ENCODE results near the gene HOXD8.

Gene HOXD8

DNA sequence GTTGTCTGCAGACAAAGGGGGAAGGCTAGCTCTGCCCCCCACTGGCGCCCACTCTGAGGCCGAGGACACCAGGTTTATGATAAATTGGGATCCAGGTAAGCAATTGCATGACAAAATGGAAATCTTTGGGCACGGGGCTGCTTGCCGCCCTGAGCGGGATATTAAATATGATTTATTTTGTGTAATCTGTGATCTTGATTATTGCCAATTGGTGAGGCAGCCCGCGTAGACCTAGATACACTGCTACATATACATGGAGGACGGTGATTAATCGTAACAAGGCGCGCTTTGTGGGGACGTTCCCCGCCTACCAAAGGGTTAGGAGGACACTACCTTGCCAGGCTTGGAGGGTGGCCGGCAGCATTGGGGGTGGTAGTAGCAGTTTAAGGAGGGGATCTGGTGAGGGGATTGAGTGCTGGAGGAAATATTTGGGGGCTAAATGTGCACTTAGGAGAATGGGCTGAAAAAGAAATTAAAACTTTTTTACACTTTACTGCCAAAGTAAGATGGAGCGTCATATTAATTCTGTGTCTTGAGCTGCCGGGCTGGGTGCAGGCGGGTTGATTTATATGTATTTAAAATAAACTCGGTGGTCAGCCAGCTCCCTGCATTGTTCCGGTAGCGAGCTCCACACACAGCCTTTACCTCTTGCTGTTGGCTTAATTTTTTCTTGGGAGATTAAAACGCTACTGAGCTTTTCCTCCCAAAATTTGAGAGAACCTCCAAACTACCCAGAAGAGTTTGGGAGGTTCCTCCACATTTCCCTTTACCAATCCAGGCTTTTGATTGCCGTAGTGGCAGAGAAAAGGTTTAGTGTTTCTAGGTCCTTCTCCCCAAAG lies 31.7 kb downstream of the HOXD8 start:
- no peak for DNase-seq

GRCh38 chr2:176161825-176162626 lies 32.5 kb downstream of the HOXD8 start:
- DNase-seq, result peak; percentile 78

- DNase-seq, result no peak
Observed at GRCh38 chr2:176162911-176163671, 33.6 kb downstream of the HOXD8 start.

- no peak for DNase-seq
Observed at GRCh38 chr2:176163672-176164056, 34.2 kb downstream of the HOXD8 start.

DNA sequence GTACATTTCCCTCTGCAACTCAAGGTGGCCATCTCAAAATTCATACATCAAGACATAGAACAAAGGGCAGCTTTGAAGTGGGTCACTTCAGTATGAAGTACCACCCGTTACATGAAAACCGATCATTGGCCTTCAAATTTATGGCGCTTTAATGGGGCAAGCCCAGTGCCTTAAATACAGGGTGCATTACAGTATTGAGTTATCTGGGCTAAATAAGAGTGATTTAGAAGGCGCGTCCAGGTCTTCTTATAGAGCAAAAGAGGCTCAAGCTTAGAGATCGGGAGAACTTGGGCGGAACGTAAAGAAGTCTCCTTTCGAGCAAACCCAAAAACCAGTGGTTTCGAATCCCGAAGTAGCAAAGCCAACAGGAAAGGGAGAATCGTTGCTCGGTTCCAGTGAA lies 34.7 kb downstream of the HOXD8 start:
- no peak for DNase-seq

- DNase-seq, result no peak
Observed at GRCh38 chr2:176164611-176165369, 35.3 kb downstream of the HOXD8 start.

DNA sequence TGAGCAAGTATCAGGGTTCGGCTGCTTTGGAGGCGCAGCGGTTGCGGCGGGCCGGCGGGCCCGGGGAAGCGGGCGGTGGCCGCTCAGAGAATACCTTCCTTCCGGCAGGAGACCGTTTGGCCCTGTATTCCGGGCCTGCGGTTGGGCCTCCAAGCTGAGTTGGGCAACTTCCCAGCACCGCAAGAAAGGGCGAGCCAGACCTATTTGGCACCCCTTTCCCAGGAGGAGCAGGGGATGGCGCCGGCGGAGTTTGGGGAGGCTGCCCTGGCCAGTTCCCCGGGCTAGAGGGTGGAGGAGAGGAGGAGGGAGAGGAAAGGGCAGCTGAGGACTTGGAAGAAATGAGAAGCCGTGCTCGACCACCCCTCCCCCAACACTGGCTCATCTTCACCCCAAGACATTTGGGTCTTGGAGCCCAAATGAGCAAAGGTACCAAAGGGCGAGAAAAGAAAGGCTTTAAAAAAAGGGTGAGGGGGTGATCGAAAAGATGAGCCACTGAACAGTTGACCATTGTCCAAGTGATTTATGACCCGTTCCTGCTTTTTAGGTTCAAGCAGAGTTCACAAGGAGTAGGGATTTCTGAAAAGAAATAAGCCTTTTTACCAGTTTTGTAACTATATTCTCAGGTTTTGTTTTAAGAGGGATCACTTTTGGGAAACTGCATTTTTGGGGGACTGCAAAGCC lies 36.0 kb downstream of the HOXD8 start:
- no peak for DNase-seq

DNA sequence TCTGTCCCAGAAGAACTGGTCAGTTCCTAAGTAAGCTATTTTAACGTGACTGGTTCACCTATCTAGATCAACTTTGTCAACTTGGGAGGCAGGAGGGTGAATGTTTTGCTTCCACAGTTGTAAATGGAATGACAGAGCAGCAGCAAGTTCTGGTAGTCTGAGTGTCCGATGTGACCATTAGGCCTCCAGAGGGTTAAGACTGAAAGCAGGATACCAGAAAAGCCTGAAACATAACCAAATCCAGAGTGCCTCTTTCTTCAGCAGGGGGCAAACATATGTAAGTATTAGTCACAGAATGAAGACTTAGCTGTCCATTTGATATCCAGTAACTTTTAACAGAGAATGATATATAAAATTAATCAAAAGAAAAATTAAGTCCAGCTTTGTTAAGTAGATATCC lies 36.8 kb downstream of the HOXD8 start:
- no peak for DNase-seq

- DNase-seq, result no peak
Observed at GRCh38 chr2:176167398-176167797, 37.9 kb downstream of the HOXD8 start.

GRCh38 chr2:176169181-176169580 lies 39.7 kb downstream of the HOXD8 start:
- no peak for DNase-seq

DNA sequence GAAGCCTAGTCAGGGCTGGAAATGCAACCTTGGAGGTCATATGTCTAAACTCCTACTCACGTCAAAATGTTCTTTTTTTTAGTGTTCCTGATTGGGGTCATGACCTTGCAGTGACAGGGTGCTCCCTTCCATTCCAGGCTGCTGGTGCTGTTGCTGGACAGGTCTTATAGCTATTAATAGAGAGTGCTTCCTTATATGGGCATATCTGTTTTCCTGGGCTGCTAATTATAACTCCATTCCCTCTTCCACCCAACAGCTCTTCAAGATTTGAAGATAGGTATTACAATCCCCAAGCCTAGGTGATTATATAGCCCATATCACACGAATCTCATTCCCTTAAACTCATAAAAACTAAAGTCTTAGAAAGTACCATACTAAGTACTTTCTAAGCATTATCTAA lies 40.2 kb downstream of the HOXD8 start:
- DNase-seq, result no peak

GRCh38 chr2:176170602-176171305 lies 41.2 kb downstream of the HOXD8 start:
- DNase-seq, result no peak

GRCh38 chr2:176171351-176172006 lies 42.0 kb downstream of the HOXD8 start:
- no peak for DNase-seq

DNA sequence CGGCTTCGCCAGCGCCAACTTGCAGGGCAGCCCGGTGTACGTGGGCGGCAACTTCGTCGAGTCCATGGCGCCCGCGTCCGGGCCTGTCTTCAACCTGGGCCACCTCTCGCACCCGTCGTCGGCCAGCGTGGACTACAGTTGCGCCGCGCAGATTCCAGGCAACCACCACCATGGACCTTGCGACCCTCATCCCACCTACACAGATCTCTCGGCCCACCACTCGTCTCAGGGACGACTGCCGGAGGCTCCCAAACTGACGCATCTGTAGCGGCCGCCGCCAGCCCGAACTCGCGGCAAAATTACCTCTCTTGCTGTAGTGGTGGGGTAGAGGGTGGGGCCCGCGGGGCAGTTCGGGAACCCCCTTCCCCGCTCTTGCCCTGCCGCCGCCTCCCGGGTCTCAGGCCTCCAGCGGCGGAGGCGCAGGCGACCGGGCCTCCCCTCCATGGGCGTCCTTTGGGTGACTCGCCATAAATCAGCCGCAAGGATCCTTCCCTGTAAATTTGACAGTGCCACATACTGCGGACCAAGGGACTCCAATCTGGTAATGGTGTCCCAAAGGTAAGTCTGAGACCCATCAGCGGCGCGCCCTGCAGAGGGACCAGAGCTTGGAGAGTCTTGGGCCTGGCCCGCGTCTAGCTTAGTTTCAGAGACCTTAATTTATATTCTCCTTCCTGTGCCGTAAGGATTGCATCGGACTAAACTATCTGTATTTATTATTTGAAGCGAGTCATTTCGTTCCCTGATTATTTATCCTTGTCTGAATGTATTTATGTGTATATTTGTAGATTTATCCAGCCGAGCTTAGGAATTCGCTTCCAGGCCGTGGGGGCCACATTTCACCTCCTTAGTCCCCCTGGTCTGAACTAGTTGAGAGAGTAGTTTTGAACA lies 42.7 kb downstream of the HOXD8 start:
- DNase-seq, result no peak

DNA sequence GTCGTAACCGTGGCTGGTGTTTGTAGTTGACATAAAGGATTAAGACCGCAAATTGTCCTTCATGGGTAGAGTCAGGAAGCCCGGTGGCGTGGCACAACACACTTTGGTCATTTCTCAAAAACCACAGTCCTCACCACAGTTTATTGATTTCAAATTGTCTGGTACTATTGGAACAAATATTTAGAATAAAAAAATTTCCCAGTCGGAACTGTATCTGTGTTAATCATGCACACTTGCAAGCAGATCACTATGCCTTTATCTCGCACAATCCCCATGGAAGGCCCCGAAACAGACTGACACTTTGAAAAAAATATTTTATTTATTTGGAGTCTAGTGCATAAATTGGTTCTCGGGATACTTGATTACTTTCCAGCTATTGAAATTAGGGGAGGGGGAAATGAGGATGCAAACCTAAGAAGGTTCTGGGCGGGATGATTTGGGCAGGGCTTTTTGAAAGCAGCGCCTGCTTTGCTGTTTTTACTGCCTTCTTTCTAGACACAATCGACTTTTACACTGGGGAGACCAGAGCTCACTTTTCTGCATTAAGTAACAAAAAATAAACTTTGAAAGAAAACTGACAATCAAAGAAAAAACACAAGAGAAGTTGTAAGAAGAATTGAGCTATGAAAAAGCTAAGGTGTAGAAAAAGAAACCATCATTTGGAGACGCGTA lies 43.5 kb downstream of the HOXD8 start:
- DNase-seq, result no peak

GRCh38 chr2:176173567-176174381 lies 44.3 kb downstream of the HOXD8 start:
- DNase-seq, result no peak

- no peak for DNase-seq
Observed at GRCh38 chr2:176174382-176174823, 44.9 kb downstream of the HOXD8 start.
